GM21367 (cell line): ENCODE results near the gene EFNA5.

Source experiments
- ATAC-seq: cut with Tn5 transposase; IDR thresholded peaks from one replicate; pipeline ENCODE4 v1.9.1; 2021; ENCODE audit not compliant: unreplicated experiment

EFNA5 gene

DNA sequence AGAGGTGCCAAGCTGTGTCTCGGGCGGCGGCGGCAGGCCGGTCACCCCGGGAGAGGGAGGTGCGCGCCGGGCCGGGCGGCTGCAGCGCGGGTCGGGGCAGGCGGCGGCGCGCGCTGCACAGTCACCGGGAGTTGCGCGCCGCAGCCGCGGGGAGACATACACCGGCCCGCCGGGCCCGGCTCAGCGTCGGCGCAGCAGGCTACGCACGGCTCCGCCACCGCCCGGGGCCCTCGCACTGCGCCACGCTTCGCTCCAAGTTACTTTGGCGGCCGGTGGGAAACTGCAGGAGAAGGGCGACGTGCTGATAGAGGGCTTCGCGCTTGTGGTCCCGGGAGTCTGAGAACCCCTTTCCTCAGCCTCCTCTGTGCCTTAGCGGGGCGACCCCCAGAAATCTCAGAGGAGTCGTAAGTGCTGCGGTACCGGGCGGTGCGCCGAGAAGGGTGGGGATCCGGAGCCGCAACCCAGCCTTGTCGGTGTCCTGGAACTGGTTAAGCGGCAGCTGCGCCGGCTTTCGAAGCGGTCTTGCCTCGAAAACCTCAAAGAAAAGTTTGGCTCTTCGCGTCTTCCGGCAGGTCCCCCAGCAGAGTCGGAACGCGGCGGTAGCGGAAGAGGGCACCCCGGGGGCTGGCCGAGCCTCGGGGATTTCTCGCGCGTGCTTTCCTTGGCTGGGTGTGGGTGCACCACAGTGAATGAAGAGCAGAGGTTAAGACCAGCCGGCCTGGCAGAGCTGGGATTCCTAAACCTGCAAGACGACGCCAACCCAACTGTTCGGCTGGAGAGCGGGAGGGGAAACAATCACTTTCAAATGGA, at the start of gene EFNA5:
Gene EFNA5, minus strand, starts transcription at position 6 of the 810 bp plus-strand sequence.
- no peak for ATAC-seq

DNA sequence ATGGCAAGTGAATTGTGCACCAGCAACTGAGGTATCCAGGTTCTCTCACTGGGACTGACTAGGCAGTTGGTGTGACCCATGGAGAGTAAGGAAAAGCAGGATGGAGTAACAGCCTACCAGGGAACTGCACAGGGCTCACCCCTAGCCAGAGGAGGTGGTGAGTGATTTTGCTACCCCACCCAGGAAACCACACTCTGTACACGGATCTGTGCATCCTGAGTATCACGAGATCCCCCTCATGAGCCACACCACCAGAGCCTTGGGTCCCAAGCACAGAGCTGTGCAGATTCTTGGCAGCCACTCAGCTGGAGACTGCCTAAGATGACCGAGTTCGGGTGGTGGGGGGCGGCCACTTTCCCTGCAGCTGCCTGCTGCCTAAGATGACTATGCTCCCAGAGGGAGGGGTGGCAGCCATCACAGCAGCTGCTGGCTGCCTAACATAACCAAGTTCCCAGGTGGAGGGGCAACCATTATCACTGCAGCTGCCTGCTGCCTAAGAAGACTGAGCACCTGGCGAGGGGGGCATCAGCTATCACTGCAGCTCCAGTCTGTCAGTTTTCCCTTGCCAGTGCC, 48.4 kb upstream of the EFNA5 start:
- no peak for ATAC-seq

DNA sequence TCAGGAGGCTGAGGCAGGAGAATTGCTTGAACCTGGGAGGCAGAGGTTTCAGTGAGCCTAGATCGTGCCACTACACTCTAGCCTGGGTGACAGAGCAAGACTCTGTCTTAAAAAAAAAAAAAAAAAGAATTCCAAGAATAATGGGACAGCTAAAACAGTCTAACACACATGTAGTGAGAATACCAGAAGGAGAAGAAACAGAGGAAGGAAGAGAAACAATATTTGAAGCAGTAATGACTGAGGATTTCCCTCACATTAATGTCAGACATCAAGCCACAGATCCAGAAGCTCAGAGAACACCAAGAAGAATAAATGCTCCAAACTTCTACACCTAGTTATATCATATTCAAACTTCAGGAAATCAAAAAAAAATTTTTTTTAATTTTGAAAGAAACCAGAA, 47.1 kb upstream of the EFNA5 start:
- ATAC-seq = no peak

DNA sequence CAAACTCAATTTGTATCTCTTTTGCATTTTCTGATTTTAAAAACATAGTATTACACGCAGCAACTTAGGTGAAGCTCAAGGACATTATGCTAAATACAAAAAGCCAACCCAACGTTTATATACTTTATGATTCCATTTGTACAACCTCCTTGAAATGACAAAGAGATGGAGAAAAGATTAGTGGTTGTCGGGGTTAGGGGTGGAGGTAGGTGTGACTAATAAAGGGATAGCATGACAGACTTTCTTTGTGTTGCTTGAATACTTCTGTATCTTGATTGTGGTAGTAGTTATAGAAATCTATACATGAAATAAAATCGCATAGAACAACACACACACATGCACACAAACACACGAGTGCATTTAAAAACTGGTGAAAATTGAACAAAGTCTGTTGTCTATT, 42.5 kb upstream of the EFNA5 start:
- no peak for ATAC-seq

DNA sequence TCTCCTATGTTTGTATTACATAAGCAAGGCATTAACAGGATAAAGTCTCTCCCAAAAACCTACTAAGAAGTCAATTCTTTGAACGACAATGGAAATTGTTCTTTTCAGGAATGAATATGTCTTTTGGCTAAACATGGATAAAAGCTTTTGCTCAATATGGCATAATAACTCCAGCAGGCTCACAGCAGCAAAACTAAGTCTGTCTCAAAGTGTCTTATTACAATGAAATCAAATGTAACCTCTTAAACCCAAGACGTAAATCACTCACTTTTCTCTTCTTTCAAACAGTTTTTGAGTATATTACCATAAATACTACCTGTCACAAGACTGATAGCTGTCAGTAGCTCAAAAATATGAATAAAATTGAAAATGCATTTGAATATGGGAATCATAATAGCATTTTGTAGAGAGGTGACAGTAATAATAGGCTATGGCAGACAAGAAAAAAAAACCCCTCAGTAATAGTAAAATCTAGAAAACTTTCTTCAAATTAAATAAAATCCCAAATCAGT, 41.7 kb upstream of the EFNA5 start:
- no peak for ATAC-seq

DNA sequence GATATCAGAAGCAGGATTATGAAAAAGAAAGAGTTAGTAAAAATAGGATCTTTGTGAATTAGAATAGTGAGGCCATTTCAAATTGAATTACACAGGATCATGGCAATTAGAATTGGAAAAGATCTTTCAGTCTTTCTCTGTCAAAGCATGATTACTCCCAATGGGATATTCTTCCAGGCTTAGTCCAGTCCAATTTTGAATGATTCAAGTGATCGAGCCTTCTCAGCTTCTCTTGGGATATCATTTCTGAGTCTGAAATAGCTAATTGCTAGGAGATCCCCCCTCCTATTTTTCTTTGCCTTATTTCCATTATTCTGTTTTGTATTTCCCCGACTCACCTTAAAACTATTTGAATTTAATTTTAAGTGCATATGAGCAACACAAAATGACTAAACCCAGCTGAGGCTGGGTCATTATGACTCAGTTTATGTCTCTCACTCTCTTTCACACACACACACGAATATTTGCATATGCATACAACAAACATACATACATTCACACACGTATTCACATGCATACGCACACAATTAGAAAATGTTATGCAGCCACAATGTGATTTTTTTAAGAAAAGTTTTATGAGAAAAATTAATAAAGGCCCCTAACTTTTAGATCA, 34.8 kb upstream of the EFNA5 start:
- ATAC-seq = no peak

DNA sequence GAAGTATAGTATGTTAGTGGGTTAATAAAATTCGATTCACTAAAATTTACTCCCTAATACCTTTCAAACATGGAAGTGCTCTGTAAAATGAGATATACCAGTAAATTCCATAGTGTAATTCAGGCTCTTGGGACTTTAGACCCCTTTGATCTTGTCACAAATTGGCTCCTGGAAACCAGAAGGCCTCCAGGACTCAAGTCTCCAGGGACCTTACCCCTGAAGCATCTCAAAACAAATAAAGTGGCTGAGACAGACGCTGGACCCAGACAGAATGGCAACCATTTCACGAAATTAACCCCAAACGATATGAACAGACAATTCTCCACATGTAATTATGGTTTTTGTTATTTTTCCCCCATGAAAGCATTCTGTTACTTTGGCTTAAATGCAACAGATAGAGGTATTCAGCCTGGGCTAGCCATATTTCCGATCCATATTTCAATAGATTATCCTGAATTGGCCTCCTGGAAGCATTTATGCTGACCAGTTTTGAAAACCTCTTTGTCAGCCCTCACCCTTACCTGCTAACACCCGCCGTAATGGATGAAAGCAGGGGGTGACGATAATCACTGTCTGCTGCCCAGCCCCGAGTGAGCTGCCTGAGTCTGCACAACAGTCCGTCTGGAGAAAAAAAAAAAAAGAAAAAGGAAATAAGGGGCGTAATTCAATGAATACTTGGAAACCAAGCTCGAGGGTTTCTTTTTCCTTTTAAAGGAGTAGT, 34.1 kb upstream of the EFNA5 start:
- ATAC-seq = no peak

DNA sequence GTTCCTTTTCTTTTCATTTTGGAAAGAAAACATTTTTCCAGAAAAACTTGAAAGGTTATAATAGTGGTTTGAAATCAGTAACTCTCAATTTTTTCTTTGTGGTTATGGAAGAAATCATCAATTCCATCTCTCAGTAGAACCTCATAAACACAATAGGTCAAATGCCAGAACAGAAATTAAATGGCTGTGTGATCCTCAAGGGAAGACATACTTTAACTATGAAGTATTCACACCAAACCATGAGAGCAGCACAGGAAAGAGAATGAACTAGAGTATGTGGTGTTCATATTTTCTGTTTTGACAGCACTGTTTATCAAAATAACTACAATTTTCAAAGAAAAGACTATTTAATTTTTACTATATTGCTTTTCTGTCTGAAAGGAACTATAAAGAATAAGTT, 29.7 kb upstream of the EFNA5 start:
- ATAC-seq = no peak

DNA sequence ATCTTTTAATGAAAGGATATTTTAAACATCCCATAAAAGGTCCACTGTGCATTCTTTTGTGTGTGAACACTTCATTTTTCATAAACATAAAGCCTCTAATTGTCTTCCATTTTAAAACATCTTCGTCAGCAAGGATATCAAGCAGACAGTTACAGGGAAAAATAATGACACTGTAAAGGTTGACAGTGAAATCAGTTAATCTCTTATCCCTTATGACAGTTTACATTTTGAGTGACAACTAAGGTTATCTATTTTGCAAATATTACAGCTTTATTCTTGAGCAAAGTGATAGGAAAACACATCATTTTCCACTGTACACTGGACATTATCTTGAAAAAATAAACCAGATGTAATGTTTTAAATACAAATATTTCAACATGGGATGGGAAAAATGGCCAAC, 28.7 kb upstream of the EFNA5 start:
- ATAC-seq = no peak

DNA sequence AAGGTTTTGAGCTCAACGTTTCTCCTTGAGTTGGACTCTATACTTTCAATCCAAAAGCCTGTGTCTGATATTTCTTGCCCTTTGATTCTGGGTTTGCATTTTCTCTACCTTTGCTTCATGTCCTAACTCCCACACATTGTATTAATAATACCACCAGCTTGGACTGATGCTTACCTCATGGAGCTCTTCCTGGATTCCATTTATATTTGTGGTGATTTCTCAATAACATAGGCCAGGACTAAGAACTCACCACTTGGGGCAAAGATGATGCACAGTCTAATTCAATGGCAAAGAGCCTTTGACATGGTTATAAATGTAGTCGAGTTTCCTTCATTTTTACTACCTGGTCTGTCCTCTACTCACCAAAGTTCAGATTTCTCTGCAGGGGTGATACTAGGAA, 27.5 kb upstream of the EFNA5 start:
- ATAC-seq = no peak

DNA sequence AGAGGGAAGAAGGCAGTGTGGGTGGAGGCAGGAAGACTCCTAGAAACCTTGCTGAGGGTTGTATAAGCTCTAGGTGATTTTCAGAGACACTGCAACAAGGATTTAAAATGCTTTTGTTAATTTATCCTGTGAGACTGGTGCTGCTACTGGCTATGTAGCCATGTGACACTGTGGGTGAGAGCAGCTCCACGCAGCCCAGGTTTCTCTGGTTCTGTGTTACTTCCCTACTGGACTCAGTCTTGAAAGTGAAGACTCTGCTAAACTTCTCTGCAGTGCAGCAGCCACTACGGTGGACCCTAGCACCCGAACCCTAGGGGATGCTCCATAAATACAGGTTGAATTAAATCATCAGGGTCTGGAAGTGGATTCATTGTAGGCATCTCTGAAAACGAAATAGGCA, 25.8 kb upstream of the EFNA5 start:
- no peak for ATAC-seq

DNA sequence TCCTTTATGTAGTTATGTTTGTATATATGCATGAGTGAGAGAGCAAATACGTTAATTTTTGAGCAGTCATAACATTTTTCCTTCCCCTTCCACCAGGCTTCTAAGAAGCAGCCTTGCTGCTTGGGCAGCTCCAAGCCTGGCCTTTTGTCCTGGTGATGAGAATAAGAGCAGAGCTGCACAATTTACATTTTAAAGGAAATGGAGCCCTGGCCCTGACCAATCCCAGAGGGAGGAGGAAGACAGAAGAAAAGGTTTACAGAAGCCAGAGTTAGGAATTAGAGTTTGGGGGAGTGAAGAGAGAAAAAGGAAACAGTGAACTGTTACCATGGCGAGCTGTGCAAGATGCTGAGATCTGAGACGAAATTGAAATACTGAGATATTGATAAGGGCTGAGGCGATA, 25.3 kb upstream of the EFNA5 start:
- ATAC-seq = no peak

DNA sequence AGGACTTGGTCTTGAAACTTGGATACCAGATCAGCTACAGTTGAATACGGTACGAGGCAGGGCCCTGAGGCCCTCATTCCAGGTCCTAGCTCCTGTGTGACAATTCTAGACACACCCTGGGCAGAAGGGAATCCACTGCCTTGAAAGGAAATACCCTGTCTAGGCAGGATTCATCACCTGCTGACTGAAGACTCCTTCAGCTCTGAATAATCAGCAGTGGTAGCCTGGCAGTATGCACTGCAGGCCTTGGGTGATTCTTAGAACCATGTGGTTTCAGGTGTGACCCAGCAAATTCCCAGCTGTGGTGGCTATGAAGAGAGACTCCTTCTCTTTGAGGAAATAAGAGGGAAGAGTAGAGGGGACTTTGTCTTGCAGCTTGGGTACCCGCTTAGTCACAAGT, 17.2 kb upstream of the EFNA5 start:
- ATAC-seq = no peak

DNA sequence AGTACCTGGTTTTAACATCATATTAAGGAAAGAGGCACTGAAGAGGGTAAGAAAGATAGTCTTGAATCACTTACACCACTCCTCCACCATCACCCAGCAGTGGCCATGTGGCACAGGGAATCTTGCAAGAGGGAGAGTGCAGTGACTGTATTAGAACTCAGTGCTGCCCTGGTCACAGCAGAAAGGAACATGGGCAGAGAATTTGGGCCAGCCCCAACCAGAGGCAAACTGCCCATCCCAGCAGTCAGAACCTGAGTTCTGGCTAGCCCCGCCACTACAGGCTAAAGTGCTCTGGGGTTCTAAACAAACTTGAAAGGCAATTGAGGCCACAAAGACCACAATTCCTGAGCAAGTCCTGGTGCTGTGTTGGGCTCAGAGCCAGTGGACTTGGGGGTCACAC, 16.7 kb upstream of the EFNA5 start:
- no peak for ATAC-seq

DNA sequence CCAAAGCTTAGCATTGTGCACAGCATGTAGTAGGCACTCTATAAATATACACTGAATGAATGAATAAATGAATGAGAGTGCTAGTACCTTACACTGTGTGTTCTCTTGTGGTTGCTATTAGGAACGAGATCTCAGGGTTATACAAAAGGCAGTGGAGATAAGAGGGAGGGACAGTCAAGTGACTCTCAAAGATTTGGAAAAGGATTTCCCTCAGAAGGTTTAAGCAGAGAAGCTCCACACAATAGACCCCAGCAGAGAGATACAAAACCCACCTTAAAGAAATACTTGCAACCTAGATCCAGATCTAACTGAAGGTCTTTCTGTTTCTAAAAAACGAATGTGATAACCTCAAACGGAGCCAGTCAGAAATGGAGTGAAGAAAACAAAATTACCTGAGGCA, 11.8 kb upstream of the EFNA5 start:
- ATAC-seq = no peak

DNA sequence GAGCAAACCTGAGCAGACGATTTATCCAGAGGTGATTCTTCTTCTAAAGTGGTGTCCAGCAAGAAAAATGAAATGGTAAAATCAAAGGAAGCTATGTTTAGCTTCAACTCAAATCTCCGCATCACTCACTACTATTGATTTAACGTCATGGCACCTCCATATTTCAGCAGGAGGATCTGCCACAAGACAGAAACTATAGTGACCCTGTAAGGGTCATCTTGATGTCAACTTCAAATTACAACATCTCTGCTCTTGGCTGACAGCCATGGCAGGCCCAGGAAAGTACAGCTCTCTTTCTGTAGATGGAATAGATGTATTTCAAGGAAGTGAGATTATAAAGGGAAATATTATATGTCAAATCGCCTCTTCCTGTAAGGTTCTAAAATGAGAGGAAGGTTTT, 10.1 kb upstream of the EFNA5 start:
- ATAC-seq = no peak

DNA sequence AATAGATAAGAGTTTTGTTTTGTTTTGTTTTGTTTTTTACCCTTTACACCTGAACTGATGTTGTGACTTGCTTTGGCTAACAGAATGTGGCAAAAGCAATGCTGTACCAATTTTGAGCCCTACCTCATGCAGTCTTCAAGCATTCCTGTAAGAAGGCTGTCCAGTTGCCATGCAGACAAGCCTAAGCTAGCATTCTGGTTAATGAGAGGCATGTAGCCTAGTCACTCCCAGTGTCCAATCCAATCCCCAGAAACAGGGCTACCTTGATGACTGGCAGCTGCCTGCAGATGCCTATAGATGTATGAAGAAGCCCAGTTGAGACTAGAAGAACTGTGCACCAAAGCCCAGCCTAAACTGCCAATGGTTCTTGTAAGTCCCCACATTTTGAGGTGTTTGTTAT, 9.4 kb upstream of the EFNA5 start:
- no peak for ATAC-seq

DNA sequence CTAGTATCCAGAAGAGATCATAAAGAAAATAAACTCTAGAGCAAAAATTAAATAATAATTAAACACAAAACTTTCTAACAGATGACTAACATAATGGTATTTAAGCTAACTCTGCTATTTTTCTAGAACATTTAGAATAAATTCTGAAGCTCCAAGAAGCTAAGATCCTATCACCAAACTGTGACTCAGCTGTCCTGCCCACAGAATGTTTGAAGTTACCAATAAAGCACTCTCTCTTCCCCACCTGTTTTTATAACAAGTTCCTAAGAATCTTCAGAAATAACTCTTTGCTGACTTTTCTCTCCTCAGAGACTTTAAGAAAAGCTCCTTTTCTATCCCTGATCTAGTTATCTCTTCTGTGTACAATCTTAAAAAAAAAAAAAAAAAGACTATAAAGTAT, 6.0 kb upstream of the EFNA5 start:
- ATAC-seq = no peak

DNA sequence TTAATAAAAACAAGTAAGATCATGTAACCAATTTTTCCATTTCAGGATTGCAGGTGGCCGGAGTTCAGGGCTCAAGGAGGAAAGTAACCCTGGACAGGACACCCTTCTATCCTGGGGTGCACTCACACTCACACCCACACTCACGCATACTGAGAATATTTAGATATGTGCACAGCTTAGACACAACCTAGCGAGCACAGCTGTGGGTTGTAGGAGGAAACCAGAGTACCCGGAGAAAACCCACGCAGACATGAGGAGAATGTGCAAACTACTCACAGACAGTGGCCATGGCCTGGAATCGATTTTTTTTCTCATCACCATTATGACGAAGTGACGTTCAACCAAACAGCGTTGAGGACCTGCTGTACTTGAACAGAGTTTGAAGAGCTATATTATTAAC, 4.5 kb upstream of the EFNA5 start:
- no peak for ATAC-seq

DNA sequence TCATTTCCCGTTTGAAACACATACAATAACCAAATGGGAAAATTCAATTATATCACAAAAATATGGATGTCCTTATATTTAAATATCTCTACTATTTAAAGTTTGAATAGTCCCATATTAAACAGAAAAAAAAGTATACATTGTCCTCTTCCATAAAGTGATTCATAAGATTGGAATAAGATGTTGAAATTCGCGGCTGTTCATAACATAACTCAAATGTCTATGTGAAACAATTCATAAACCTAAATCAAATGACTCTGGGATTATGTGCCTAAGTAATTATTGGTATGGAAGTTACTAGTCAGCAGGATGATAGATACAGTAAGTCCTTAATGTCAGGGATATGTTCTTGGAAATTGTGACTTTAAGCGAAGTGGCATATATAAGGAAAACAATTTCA, 3.9 kb upstream of the EFNA5 start:
- no peak for ATAC-seq

DNA sequence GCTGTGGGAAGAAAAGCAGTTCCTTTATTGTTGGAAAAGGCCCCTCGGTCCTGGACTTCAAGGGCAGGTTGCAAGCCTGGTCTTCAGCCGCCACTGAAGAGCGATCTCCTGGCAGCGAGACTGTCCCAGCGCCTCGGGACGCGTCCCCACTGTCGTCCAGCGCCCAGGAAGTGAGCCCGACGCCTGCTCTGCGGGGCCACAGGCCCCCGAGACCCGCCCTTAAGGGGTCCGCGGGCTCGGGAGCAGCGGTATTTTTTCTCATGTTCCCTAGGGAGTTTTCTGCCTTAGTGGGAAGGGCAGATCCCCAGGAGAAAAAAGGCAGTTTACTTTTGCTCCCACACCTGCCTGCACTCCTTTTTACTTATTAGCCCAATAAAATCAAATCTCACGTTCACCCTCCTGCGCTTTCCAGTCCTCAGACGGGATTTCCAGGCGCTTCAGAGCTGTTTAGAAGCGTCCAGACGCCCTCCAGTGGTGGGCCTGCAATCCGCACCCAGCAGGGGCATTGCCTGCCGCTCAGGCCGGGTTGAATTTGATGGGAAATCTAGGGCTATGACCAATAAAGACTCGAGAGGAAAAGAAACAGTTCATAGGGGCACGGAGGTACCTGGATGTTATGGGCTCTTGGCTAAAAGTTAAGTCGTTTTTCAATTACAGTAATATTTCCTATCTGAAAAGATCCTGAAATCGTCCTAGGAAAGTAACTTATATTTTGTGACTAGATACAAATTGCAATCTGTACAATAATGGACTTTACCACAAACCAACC, 2.8 kb upstream of the EFNA5 start:
- ATAC-seq = peak; percentile 85
